Stimulated activated CD8-positive, alpha-beta memory T cell treated with anti-CD3 and anti-CD28 coated beads, Interleukin-15, amount 100 ng/mL, for 48 hours (primary cell): ENCODE results near the gene RAPGEF3.
A peak's percentile ranks its signal among the peaks of the same experiment; 100 is the strongest.

Experiments
- DNase-seq, 2 donors: peaks; one replicate each; pipeline ENCODE4 v3.0.0-alpha.2; 2020; ENCODE audit warnings: low read depth in 2 of 2

Gene RAPGEF3

GRCh38 chr12:47758834-47759690 lies at the start of gene RAPGEF3:
Gene RAPGEF3 (minus strand): TSS chr12:47758880. CDS start chr12:47758556, 324 bp downstream.
- DNase-seq = peak; percentile 57 to 63

GRCh38 chr12:47808050-47808449 lies 49.4 kb upstream of the RAPGEF3 start:
- DNase-seq = peak; percentile 75 to 84

GRCh38 chr12:47807338-47807737 lies 48.7 kb upstream of the RAPGEF3 start:
- DNase-seq = no peak

GRCh38 chr12:47805417-47805816 lies 46.7 kb upstream of the RAPGEF3 start:
- DNase-seq = no peak

GRCh38 chr12:47804171-47804570 lies 45.5 kb upstream of the RAPGEF3 start:
- DNase-seq = no peak

GRCh38 chr12:47803191-47803875 lies 44.7 kb upstream of the RAPGEF3 start:
- no peak for DNase-seq

GRCh38 chr12:47802312-47802711 lies 43.6 kb upstream of the RAPGEF3 start:
- DNase-seq = no peak

- DNase-seq = no peak
Observed at GRCh38 chr12:47801904-47802246, 43.2 kb upstream of the RAPGEF3 start.

- no peak for DNase-seq
Observed at GRCh38 chr12:47801170-47801903, 42.7 kb upstream of the RAPGEF3 start.

- DNase-seq = no peak
Observed at GRCh38 chr12:47800582-47800981, 41.9 kb upstream of the RAPGEF3 start.

GRCh38 chr12:47799357-47799955 lies 40.8 kb upstream of the RAPGEF3 start:
- no peak for DNase-seq

GRCh38 chr12:47798382-47798948 lies 39.8 kb upstream of the RAPGEF3 start:
- no peak for DNase-seq

- no peak for DNase-seq
Observed at GRCh38 chr12:47797441-47797840, 38.8 kb upstream of the RAPGEF3 start.

GRCh38 chr12:47795814-47796411 lies 37.2 kb upstream of the RAPGEF3 start:
- no peak for DNase-seq

- no peak for DNase-seq
Observed at GRCh38 chr12:47795121-47795813, 36.6 kb upstream of the RAPGEF3 start.

GRCh38 chr12:47794679-47795078 lies 36.0 kb upstream of the RAPGEF3 start:
- no peak for DNase-seq

GRCh38 chr12:47793015-47793681 lies 34.5 kb upstream of the RAPGEF3 start:
- DNase-seq = no peak

- no peak for DNase-seq
Observed at GRCh38 chr12:47791874-47792273, 33.2 kb upstream of the RAPGEF3 start.

- DNase-seq = no peak
Observed at GRCh38 chr12:47791351-47791746, 32.7 kb upstream of the RAPGEF3 start.

- no peak for DNase-seq
Observed at GRCh38 chr12:47790676-47791350, 32.1 kb upstream of the RAPGEF3 start.
